Measurements from ENCODE around the gene SMAD3. TPM values are rescaled to one million over a fixed set of nuclear protein-coding genes. Genes with fewer than 3 reads are reported as not detected.
"Not testable (repeated sequence)": the region's sequence is repeated elsewhere in the genome, so short reads cannot be mapped to it uniquely, and the experiment has no call there.

Gene SMAD3
- total RNA-seq, 6 experiments from 2014 or later = 9.2 to 34.0 (median 14.4) TPM

GRCh38 chr15:67120839-67121643 is 55.6 kb downstream of the SMAD3 start:
- WGBS (ENCODE audit: insufficient coverage, low coverage, low lambda C conversion rate, missing lambda C conversion rate) = 41% methylated on average over 9 of the region's 27 CpGs
- peak; percentile 62 to 80 (median 68) for ATAC-seq

GRCh38 chr15:67121644-67122605 is 56.5 kb downstream of the SMAD3 start:
- DNase-seq (no peak), ATAC-seq (no peak)
- intact Hi-C loops (cut with DNase I) = no loop called here
- 70% methylated on average over 6 of the region's 10 CpGs for WGBS (ENCODE audit: insufficient coverage, low coverage, low lambda C conversion rate, missing lambda C conversion rate)
- Histone ChIP-seq H3K27me3 (no peaks in the 10 kb centered on the region), H3K27ac (peak overlapping the region; percentile 61 to 71 (median 65)), H3K9me3 (no peaks in the 10 kb centered on the region), H3K4me1 (peaks cover 0 to 67% (median 20%) of the 10 kb centered on the region in 4 donors), H3K36me3 (no peaks in the 10 kb centered on the region), H3K4me3 (no peak overlapping the region)
- no peak for TF ChIP-seq POLR2A (IDR thresholded peaks at IDR 0.05)
- TF ChIP-seq, protein P1, sequence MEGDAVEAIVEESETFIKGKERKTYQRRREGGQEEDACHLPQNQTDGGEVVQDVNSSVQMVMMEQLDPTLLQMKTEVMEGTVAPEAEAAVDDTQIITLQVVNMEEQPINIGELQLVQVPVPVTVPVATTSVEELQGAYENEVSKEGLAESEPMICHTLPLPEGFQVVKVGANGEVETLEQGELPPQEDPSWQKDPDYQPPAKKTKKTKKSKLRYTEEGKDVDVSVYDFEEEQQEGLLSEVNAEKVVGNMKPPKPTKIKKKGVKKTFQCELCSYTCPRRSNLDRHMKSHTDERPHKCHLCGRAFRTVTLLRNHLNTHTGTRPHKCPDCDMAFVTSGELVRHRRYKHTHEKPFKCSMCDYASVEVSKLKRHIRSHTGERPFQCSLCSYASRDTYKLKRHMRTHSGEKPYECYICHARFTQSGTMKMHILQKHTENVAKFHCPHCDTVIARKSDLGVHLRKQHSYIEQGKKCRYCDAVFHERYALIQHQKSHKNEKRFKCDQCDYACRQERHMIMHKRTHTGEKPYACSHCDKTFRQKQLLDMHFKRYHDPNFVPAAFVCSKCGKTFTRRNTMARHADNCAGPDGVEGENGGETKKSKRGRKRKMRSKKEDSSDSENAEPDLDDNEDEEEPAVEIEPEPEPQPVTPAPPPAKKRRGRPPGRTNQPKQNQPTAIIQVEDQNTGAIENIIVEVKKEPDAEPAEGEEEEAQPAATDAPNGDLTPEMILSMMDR (IDR thresholded peaks at IDR 0.05) = no peak

More at GRCh38 chr15:67120839-67121643, 55.6 kb downstream of the SMAD3 start:
- Histone ChIP-seq H3K27ac (peak overlapping the region; percentile 61 to 71 (median 65)), H3K4me3 (no peak overlapping the region), H3K27me3 (no peaks in the 10 kb centered on the region), H3K36me3 (no peaks in the 10 kb centered on the region), H3K4me1 (peaks cover 0 to 66% (median 19%) of the 10 kb centered on the region in 4 donors), H3K9me3 (no peaks in the 10 kb centered on the region)
- intact Hi-C loops (cut with DNase I) = no loop called here
- DNase-seq = peak; percentile 61 to 84 (median 79)
- TF ChIP-seq, protein P1 (IDR thresholded peaks at IDR 0.05) = no peak
- no peak for TF ChIP-seq POLR2A (IDR thresholded peaks at IDR 0.05)

GRCh38 chr15:67122816-67123215 is 57.4 kb downstream of the SMAD3 start:
- WGBS (ENCODE audit: insufficient coverage, low coverage, low lambda C conversion rate, missing lambda C conversion rate) = 76% methylated on average over 5 of the region's 5 CpGs
- H3K4me3 ChIP-seq; intact Hi-C loops (cut with DNase I): not testable (repeated sequence)

DNA sequence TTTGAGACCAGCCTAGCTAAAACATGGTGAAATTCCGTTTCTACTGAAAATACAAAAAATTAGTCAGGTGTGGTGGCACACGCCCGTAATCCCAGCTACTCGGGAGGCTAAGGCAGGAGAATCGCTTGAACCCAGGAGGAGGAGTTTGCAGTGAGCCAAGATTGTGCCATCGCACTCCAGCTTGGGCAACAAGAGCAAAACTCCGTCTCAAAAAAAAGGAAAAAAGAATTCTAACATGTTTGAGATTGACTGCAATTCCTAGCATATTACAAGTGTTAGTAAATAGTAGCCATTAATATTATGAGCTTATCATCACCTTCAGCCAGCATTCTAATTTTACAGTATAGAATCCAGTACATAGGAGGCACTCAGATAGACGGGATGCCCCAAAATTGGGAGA is 57.9 kb downstream of the SMAD3 start:
- H3K36me3 ChIP-seq; H3K27me3 ChIP-seq; intact Hi-C loops (cut with DNase I); DNase-seq; H3K9me3 ChIP-seq; H3K27ac ChIP-seq; H3K4me3 ChIP-seq; ATAC-seq: not testable (repeated sequence)
- 70% methylated on average over 8 of the region's 8 CpGs for WGBS (ENCODE audit: insufficient coverage, low coverage, low lambda C conversion rate, missing lambda C conversion rate)
- H3K4me1 ChIP-seq = peaks cover 0 to 63% (median 14%) of the 10 kb centered on the region in 4 donors

More at GRCh38 chr15:67122816-67123215, 57.4 kb downstream of the SMAD3 start:
- H3K4me1 ChIP-seq = peaks cover 0 to 67% (median 16%) of the 10 kb centered on the region in 4 donors
- H3K27me3 ChIP-seq, H3K36me3 ChIP-seq, H3K9me3 ChIP-seq, ATAC-seq, H3K27ac ChIP-seq, DNase-seq: not testable (repeated sequence)

GRCh38 chr15:67124111-67124510 is 58.7 kb downstream of the SMAD3 start:
- no peak for TF ChIP-seq POLR2A (IDR thresholded peaks at IDR 0.05)
- Histone ChIP-seq H3K27me3 (no peaks in the 10 kb centered on the region), H3K36me3 (no peaks in the 10 kb centered on the region), H3K4me1 (peaks cover 0 to 59% (median 13%) of the 10 kb centered on the region in 4 donors), H3K4me3 (no peak overlapping the region), H3K9me3 (no peaks in the 10 kb centered on the region), H3K27ac (no peak overlapping the region)
- DNase-seq (no peak), ATAC-seq (no peak)
- intact Hi-C loops (cut with DNase I) = no loop called here
- WGBS (ENCODE audit: insufficient coverage, low coverage, low lambda C conversion rate, missing lambda C conversion rate) = 50% methylated on average over 2 of the region's 3 CpGs
